ENCODE measurements around the gene PTPRJ. TPM values are rescaled to one million over a fixed set of nuclear protein-coding genes. Genes with fewer than 3 reads are reported as not detected.
A peak's percentile ranks its signal among the peaks of the same experiment; 100 is the strongest.

Gene PTPRJ
- total and polyA plus RNA-seq, 3 donors from 2014 or later = 4.3 to 8.2 (median 6.6) TPM

DNA sequence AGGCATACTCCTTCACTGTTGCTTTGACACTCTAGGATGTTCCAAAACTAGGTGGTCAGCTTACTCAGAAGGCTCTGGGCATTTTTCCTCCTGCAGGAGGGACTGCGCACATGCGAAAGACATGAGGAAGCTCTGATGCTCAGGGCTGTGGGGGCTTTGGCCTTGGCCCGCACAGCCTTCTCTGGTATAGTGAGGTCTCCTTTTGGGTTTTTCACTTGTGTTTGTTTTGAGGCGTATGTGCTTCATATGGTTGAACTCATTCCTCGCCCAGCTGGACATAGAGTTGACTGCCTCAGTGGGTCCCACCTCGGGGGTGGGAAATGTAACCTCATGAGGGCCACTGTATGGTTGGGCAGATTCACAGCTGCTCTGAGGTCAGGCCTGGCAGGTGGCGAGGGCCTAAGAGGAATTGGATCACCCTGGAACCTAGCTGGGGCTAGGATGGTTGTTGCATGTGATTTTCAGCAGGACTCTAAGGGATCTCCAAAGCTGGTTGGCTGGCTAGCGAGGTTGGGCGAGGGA is 63.7 kb downstream of the PTPRJ start:
- DNase-seq = no peak
- Histone ChIP-seq H3K27ac (no peak overlapping the region), H3K4me1 (no peaks in the 10 kb centered on the region), H3K9me3 (no peaks in the 10 kb centered on the region), H3K36me3 (ENCODE audit: low read depth, missing control alignments) (no peaks in the 10 kb centered on the region), H3K27me3 (no peaks in the 10 kb centered on the region), H3K4me3 (no peak overlapping the region)
- WGBS, 2 donors = 95 to 96% methylated on average over 9 of the region's 9 CpGs
- TF ChIP-seq POLR2A (IDR thresholded peaks at IDR 0.05) = no peak
- TF ChIP-seq, protein P1, sequence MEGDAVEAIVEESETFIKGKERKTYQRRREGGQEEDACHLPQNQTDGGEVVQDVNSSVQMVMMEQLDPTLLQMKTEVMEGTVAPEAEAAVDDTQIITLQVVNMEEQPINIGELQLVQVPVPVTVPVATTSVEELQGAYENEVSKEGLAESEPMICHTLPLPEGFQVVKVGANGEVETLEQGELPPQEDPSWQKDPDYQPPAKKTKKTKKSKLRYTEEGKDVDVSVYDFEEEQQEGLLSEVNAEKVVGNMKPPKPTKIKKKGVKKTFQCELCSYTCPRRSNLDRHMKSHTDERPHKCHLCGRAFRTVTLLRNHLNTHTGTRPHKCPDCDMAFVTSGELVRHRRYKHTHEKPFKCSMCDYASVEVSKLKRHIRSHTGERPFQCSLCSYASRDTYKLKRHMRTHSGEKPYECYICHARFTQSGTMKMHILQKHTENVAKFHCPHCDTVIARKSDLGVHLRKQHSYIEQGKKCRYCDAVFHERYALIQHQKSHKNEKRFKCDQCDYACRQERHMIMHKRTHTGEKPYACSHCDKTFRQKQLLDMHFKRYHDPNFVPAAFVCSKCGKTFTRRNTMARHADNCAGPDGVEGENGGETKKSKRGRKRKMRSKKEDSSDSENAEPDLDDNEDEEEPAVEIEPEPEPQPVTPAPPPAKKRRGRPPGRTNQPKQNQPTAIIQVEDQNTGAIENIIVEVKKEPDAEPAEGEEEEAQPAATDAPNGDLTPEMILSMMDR (IDR thresholded peaks at IDR 0.05) = no peak
- intact Hi-C loops (cut with DNase I; ENCODE audit: low total_unique reads) = no loop called here

DNA sequence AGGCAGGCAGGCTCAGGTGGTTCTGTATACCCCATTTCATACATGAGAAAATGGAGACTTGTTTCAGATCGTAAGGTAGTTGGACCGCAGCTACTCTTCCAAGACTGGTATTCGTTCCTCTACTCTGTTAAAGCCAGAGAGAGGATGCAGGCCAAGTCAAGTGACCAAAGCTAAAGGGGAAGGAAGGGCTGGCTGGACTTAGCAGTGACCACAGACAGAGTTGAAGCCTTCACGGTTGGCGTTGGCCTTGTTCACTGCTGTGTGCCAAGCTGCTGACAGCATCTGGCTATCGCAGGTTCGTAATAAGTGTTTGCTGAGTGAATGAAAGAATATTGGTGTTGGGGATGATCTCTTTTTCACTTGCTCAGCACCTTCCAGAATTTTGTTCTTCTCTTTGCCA is 64.2 kb downstream of the PTPRJ start:
- intact Hi-C loops (cut with DNase I; ENCODE audit: low total_unique reads) = no loop called here
- no peak overlapping the region for H3K4me3 ChIP-seq
- peak; percentile 26 for DNase-seq
- 91 to 96% methylated on average over 7 of the region's 7 CpGs for WGBS, 2 donors
- H3K4me1 ChIP-seq = no peaks in the 10 kb centered on the region
- H3K9me3 ChIP-seq = no peaks in the 10 kb centered on the region
- H3K27me3 ChIP-seq = no peaks in the 10 kb centered on the region
- TF ChIP-seq POLR2A (IDR thresholded peaks at IDR 0.05) = no peak
- TF ChIP-seq, protein P1 (IDR thresholded peaks at IDR 0.05) = no peak
- H3K36me3 ChIP-seq (ENCODE audit: low read depth, missing control alignments) = no peaks in the 10 kb centered on the region
- no peak overlapping the region for H3K27ac ChIP-seq

DNA sequence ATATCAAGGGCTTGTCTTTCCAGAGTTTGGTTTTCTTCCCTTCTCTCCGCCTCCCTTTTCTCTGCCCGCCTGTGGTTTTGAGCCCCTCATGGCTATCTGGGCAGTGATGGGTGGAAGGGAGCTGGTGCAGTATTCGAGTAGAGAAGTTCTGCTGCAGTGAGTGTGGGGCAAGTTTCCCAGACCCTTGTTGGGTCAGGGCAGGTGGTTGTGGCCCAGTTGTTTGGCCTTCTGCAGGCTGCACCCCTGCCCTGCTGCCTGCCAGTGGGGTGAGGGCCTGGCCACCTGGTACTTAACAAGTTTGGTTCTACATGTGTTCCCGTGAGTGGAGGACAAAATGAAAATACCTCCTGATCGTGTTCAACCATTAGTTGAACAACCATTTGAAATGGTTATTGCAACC is 65.2 kb downstream of the PTPRJ start:
- H3K27ac ChIP-seq = no peak overlapping the region
- H3K4me1 ChIP-seq = no peaks in the 10 kb centered on the region
- intact Hi-C loops (cut with DNase I; ENCODE audit: low total_unique reads) = no loop called here
- TF ChIP-seq POLR2A (IDR thresholded peaks at IDR 0.05) = no peak
- TF ChIP-seq, protein P1 (IDR thresholded peaks at IDR 0.05) = no peak
- H3K9me3 ChIP-seq = no peaks in the 10 kb centered on the region
- H3K36me3 ChIP-seq (ENCODE audit: low read depth, missing control alignments) = no peaks in the 10 kb centered on the region
- WGBS, 2 donors = 85 to 87% methylated on average over 5 of the region's 5 CpGs
- no peak for DNase-seq
- H3K4me3 ChIP-seq = no peak overlapping the region
- no peaks in the 10 kb centered on the region for H3K27me3 ChIP-seq

DNA sequence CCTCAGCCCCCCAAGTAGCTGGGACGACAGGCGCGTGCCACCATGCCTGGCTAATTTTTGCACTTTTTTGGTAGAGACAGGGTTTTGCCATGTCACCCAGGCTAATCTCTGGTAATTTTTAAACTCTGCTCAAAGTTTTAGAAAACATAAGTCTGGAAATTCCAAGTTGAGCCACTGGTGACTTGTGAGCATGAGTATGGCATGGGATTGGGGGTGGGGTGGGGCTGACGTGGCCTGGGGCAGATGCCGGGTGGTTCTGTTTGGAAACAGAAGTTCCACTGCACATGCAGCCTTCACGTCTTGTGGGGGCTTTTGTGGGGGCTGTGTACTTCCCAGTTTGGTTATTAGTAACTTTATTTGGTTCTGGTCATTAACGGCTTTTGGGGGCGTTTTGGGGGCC is 67.3 kb downstream of the PTPRJ start:
- H3K27ac ChIP-seq = no peak overlapping the region
- DNase-seq = no peak
- H3K4me1 ChIP-seq = no peaks in the 10 kb centered on the region
- no peaks in the 10 kb centered on the region for H3K27me3 ChIP-seq
- no peaks in the 10 kb centered on the region for H3K36me3 ChIP-seq (ENCODE audit: low read depth, missing control alignments)
- intact Hi-C loops (cut with DNase I; ENCODE audit: low total_unique reads) = no loop called here
- no peak overlapping the region for H3K4me3 ChIP-seq
- TF ChIP-seq, protein P1 (IDR thresholded peaks at IDR 0.05) = no peak
- TF ChIP-seq POLR2A (IDR thresholded peaks at IDR 0.05) = no peak
- 86 to 88% methylated on average over 8 of the region's 8 CpGs for WGBS, 2 donors
- no peaks in the 10 kb centered on the region for H3K9me3 ChIP-seq

DNA sequence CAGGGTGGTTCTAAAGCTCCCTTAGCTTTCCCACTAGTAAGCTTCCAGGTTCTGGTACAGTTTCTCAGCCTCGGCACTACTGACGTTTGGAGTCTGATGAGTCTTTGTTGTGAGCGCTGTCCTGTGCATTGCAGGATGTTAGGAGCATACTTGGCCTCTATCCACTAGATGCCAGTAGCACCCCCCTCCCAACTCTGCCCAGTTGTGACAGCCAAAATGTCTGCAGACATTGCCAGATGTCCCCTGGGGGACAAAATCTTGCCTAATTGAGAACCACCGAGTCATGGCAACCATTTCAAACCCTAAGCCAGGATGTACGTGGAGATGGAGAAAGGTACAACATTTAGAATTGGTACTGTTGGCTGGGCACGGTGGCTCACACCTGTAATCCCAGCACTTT is 68.7 kb downstream of the PTPRJ start:
- intact Hi-C loops (cut with DNase I; ENCODE audit: low total_unique reads) = no loop called here
- no peak overlapping the region for H3K27ac ChIP-seq
- TF ChIP-seq, protein P1 (IDR thresholded peaks at IDR 0.05) = no peak
- no peaks in the 10 kb centered on the region for H3K4me1 ChIP-seq
- no peaks in the 10 kb centered on the region for H3K27me3 ChIP-seq
- 91 to 94% methylated on average over 6 of the region's 6 CpGs for WGBS, 2 donors
- DNase-seq = no peak
- no peaks in the 10 kb centered on the region for H3K36me3 ChIP-seq (ENCODE audit: low read depth, missing control alignments)
- H3K4me3 ChIP-seq = no peak overlapping the region
- H3K9me3 ChIP-seq = no peaks in the 10 kb centered on the region
